Stimulated activated naive B cell treated with anti-CD40 and anti-IgM and Interleukin-4, amounts not matched to agents 10 μg/mL and 1 μg/mL and 100 μg/mL, for 72 hours (primary cell): ENCODE results near the gene PTPN21.

Experiments
- ATAC-seq, 2 donors: fragments of 150-1000 bp; cut with Tn5 transposase; replicated peaks; 2 replicates each; pipeline ENCODE4 v1.10.0; 2021; ENCODE audit warnings: moderate library complexity in 1 of 2
- DNase-seq: peaks from one replicate; pipeline ENCODE4 v3.0.0; 2021
- H3K27ac Mint-ChIP-seq: one replicate; pipeline ENCODE4 v1.8.0; 2022; ENCODE audit warnings: mild to moderate bottlenecking, mixed read lengths
- H3K27me3 Mint-ChIP-seq, 2 donors: one replicate each; pipeline ENCODE4 v1.8.0; 2022; ENCODE audit warnings: mixed read lengths in 2 of 2
- H3K36me3 Mint-ChIP-seq, 2 donors: one replicate each; pipeline ENCODE4 v1.8.0; 2022; ENCODE audit warnings: mixed read lengths in 2 of 2, mild to moderate bottlenecking in 1 of 2
- H3K4me1 Mint-ChIP-seq, 2 donors: one replicate each; pipeline ENCODE4 v1.8.0; 2022; ENCODE audit warnings: mixed read lengths in 2 of 2, mild to moderate bottlenecking in 1 of 2
- H3K4me3 Mint-ChIP-seq, 2 donors: one replicate each; pipeline ENCODE4 v1.8.0; 2022; ENCODE audit warnings: mild to moderate bottlenecking in 2 of 2, mixed read lengths in 2 of 2, moderate library complexity in 1 of 2
- H3K9me3 Mint-ChIP-seq, 2 donors: one replicate each; pipeline ENCODE4 v1.8.0; 2022; ENCODE audit warnings: mixed read lengths in 2 of 2, mild to moderate bottlenecking in 1 of 2

PTPN21 gene

DNA sequence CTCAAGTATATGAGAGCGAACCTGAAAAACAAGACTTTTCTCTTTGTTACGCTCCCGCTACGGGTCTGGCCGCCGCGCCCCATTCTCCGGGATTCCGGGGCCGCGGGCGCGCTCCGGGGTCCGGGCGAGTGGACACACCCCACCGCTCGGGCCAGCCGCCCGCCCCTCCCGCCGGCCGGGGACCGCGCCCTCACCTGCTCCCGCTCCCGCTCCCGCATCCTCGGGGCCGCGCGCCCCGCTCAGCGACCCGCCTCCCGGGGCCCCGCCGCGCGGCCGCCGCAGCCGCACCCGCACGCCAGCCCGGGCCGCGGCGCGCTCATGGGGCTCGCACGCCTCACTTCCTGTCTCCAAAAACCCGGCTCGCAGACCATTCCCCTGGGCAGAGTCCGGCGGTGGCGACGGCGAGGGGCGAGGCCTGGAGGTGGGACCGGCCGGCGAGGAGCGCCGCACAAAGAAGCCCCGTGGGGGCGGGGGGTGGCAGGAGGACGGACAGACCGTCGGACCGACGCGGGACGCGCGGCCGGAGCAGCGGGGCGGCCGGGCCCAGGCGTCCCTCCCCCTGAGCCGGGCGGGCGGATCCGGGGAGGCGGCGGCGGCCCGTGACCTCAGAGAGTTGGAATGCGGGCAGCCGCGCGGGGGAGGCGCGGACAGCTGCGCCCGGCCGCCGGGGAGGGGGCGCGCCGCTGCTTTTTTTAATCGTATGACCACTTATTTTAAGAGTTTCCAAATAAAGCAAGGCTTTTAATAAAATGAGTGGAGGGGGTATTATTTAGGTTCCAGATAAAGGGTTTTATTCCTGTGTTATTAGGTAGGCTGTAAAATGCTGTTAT is at the start of gene PTPN21:
TSS of gene PTPN21 (minus strand) at position 551 of the 830 bp plus-strand sequence. CDS start 4,590 bp downstream, outside the sequence.
- peak; percentile 32 to 48 for ATAC-seq
- no peaks in the 10 kb centered on the region for H3K9me3 Mint-ChIP-seq
- peak within 1 kb of the TSS; percentile 85 for H3K27ac Mint-ChIP-seq
- peak within 1 kb of the TSS; percentile 81 to 83 for H3K4me3 Mint-ChIP-seq
- DNase-seq = no peak
- H3K36me3 Mint-ChIP-seq = no peaks in the 10 kb centered on the region
- H3K27me3 Mint-ChIP-seq = peaks cover 37 to 68% of the 10 kb centered on the region in 2 donors
- H3K4me1 Mint-ChIP-seq = peaks cover 10 to 20% of the 10 kb centered on the region in 2 donors

DNA sequence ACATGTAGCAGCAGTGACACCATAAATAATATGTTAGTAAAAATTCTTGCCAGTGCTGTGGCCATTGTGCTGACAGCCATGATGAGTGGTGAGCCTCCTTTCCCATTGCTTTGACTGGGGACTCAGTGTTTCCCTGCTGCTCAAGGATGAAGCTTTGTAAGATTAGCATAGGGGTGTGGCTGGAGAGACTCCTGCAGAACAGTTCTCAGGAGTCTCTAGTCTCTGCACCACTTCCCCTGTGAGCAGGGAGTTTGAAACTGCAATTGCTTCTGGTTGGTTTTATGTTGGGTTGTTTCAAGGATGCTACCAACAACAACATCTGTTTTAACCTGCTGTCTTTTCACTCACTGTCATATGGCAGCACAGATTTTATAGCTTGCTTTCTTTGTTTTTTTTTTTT is 49.4 kb upstream of the PTPN21 start:
- H3K4me1 Mint-ChIP-seq = peaks cover 13 to 21% of the 10 kb centered on the region in 2 donors
- no peak for DNase-seq
- H3K9me3 Mint-ChIP-seq = peaks cover 0 to 2% of the 10 kb centered on the region in 2 donors
- peak overlapping the region; percentile 25 for H3K27ac Mint-ChIP-seq
- ATAC-seq = no peak
- peaks cover 63 to 74% of the 10 kb centered on the region in 2 donors for H3K36me3 Mint-ChIP-seq
- H3K27me3 Mint-ChIP-seq = no peaks in the 10 kb centered on the region
- H3K4me3 Mint-ChIP-seq = no peak overlapping the region

GRCh38 chr14:88599761-88600439 is 45.1 kb upstream of the PTPN21 start:
- H3K4me1 Mint-ChIP-seq = peaks cover 35 to 58% of the 10 kb centered on the region in 2 donors
- DNase-seq (peak; percentile 69), ATAC-seq (peak; percentile 91 to 92)
- no peaks in the 10 kb centered on the region for H3K27me3 Mint-ChIP-seq
- peak overlapping the region; percentile 97 for H3K27ac Mint-ChIP-seq
- peak overlapping the region; percentile 82 to 83 for H3K4me3 Mint-ChIP-seq
- H3K36me3 Mint-ChIP-seq = peaks cover 65 to 69% of the 10 kb centered on the region in 2 donors
- peaks cover 0 to 2% of the 10 kb centered on the region in 2 donors for H3K9me3 Mint-ChIP-seq

GRCh38 chr14:88599326-88599725 is 44.5 kb upstream of the PTPN21 start:
- DNase-seq = no peak
- no peaks in the 10 kb centered on the region for H3K27me3 Mint-ChIP-seq
- peak overlapping the region; percentile 97 for H3K27ac Mint-ChIP-seq
- peaks cover 35 to 58% of the 10 kb centered on the region in 2 donors for H3K4me1 Mint-ChIP-seq
- peaks cover 61 to 65% of the 10 kb centered on the region in 2 donors for H3K36me3 Mint-ChIP-seq
- peaks cover 0 to 2% of the 10 kb centered on the region in 2 donors for H3K9me3 Mint-ChIP-seq
- H3K4me3 Mint-ChIP-seq = peak overlapping the region; percentile 82 to 83
- peak; percentile 18 to 19 for ATAC-seq

DNA sequence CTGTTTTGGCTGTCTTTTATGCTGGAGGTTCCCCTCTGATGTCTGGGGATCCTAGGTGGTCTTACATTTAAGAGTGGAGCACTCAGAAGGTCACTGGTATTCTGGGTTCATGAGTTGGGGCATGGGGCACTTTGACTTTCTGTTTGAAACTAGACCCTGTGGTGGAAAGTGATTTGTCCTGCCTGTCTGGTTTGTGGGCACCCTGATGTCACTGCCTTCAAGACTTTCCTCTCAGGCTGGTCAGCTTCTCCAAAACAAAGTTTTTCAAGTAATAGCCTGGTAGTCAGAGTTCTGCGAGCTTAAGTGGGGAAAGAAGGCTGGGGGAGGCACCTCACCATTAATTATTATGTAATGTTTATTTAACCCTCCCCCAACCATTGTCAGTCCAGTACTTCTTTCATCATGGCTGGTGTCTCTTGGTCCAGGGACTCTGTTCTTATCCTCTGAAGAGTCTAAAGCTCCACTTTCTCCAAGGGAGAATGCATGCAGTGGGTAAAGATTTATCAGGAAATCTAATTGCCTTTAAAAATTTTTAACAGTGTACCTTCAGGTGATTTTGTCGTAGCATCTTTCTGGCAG is 43.4 kb upstream of the PTPN21 start:
- ATAC-seq (peak; percentile 29 to 40), DNase-seq (peak; percentile 17)
- peaks cover 35 to 58% of the 10 kb centered on the region in 2 donors for H3K4me1 Mint-ChIP-seq
- H3K27ac Mint-ChIP-seq = peak overlapping the region; percentile 53
- H3K27me3 Mint-ChIP-seq = no peaks in the 10 kb centered on the region
- peak overlapping the region; percentile 11 to 54 for H3K4me3 Mint-ChIP-seq
- peaks cover 54 to 59% of the 10 kb centered on the region in 2 donors for H3K36me3 Mint-ChIP-seq
- H3K9me3 Mint-ChIP-seq = peaks cover 0 to 2% of the 10 kb centered on the region in 2 donors

DNA sequence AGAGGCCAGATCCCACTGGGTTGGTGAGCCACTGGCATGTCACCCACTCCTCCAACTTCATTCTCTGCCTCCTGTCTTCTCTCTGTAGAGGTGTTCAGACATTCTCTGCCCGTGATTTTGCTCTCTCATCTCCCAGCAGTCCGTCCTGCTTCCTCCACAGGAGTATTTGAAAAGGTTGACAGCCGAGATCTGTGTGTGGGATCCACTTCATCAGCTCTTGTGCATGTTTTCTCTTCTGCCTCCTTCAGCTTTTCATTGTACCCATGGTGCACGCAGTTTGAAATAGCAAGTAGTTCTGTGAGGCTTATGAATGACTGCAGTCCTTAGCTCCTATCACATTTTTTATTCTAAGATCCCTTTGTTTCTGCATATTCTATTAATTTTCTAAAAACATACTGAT is 42.8 kb upstream of the PTPN21 start:
- Mint-ChIP-seq H3K4me1 (peaks cover 35 to 58% of the 10 kb centered on the region in 2 donors), H3K36me3 (peaks cover 49 to 54% of the 10 kb centered on the region in 2 donors), H3K27ac (peak overlapping the region; percentile 53), H3K27me3 (no peaks in the 10 kb centered on the region), H3K9me3 (peaks cover 0 to 2% of the 10 kb centered on the region in 2 donors), H3K4me3 (peak overlapping the region in 1 of 2 donors; percentile 54)
- ATAC-seq (no peak), DNase-seq (no peak)

DNA sequence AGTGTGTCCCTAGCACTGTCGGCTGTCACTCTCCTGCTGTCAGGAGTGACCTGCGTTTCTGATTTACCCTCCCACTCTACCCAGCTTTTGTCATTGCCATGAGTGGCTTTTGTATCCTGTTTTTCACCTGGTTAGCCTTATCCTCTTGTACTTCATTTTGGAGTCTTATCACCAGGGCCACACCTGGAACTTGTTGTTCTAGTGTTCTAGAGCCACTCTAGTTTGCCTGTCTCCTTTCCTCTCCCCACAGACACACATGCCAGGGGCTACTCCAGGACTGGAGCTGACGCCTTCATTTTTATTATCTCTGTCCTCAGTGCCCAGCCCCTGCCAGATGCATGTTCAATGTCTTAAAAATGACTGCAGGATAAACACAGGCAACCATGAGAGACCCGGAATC is 42.2 kb upstream of the PTPN21 start:
- DNase-seq = no peak
- Mint-ChIP-seq H3K9me3 (peaks cover 0 to 2% of the 10 kb centered on the region in 2 donors), H3K36me3 (peaks cover 45 to 49% of the 10 kb centered on the region in 2 donors), H3K4me1 (peaks cover 34 to 58% of the 10 kb centered on the region in 2 donors), H3K27ac (peak overlapping the region; percentile 53), H3K4me3 (no peak overlapping the region), H3K27me3 (no peaks in the 10 kb centered on the region)
- ATAC-seq = no peak

GRCh38 chr14:88592031-88592430 is 37.2 kb upstream of the PTPN21 start:
- Mint-ChIP-seq H3K4me3 (no peak overlapping the region), H3K4me1 (peaks cover 11 to 25% of the 10 kb centered on the region in 2 donors), H3K27me3 (no peaks in the 10 kb centered on the region), H3K36me3 (peaks cover 41 to 49% of the 10 kb centered on the region in 2 donors), H3K27ac (no peak overlapping the region), H3K9me3 (no peaks in the 10 kb centered on the region)
- ATAC-seq (no peak), DNase-seq (no peak)

- H3K27me3 Mint-ChIP-seq = no peaks in the 10 kb centered on the region
- H3K27ac Mint-ChIP-seq = no peak overlapping the region
- no peaks in the 10 kb centered on the region for H3K9me3 Mint-ChIP-seq
- H3K4me3 Mint-ChIP-seq = no peak overlapping the region
- DNase-seq = no peak
- ATAC-seq = no peak
- peaks cover 4 to 13% of the 10 kb centered on the region in 2 donors for H3K4me1 Mint-ChIP-seq
- H3K36me3 Mint-ChIP-seq = peaks cover 41 to 55% of the 10 kb centered on the region in 2 donors
Observed at GRCh38 chr14:88590173-88590572, 35.4 kb upstream of the PTPN21 start.

GRCh38 chr14:88588081-88588480 is 33.3 kb upstream of the PTPN21 start:
- H3K4me1 Mint-ChIP-seq = peaks cover 1 to 9% of the 10 kb centered on the region in 2 donors
- no peak for ATAC-seq
- peaks cover 45 to 62% of the 10 kb centered on the region in 2 donors for H3K36me3 Mint-ChIP-seq
- H3K9me3 Mint-ChIP-seq = no peaks in the 10 kb centered on the region
- H3K27me3 Mint-ChIP-seq = no peaks in the 10 kb centered on the region
- H3K4me3 Mint-ChIP-seq = no peak overlapping the region
- no peak for DNase-seq
- no peak overlapping the region for H3K27ac Mint-ChIP-seq

DNA sequence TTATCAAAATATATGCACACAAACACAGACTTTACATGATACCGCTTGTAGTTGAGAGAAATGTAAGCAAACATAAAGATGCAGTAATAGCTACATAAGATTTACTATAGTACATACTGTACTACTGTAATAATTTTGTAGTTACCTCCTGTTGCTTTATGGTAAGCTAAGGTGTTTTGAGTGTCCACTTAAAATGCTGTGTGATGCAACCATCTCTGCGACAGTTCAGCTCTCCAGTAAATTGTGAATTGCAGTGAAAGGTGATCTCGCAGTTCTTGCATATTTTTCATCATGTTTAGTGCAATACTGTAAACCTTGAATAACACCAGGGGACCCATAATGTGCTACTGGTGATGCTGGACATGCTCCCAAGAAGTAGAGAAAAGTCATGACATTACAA is 29.6 kb upstream of the PTPN21 start:
- Mint-ChIP-seq H3K36me3 (peaks cover 48 to 66% of the 10 kb centered on the region in 2 donors), H3K27me3 (no peaks in the 10 kb centered on the region), H3K9me3 (no peaks in the 10 kb centered on the region), H3K4me1 (peaks cover 0 to 9% of the 10 kb centered on the region in 2 donors), H3K4me3 (no peak overlapping the region), H3K27ac (no peak overlapping the region)
- DNase-seq (no peak), ATAC-seq (no peak)

DNA sequence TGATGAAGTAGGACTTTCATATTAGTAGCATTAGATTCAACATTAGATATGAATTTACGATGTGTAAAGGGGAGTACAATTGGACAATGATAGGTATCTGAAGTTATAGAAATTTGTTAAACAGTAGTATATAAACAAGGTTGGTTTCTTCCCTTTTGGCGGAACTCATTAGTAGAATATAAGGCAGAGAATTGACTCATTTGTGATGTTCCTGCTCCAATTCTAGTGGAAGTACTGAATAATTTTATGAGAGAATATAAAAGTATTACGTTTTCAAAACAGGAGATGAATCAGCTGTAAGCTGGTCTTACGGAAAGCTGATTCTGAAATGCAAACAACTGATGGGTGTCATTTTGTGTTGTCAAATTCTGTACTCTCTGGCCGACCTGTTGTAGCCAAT is 21.4 kb upstream of the PTPN21 start:
- Mint-ChIP-seq H3K36me3 (peaks cover 48 to 57% of the 10 kb centered on the region in 2 donors), H3K27ac (no peak overlapping the region), H3K9me3 (no peaks in the 10 kb centered on the region), H3K27me3 (no peaks in the 10 kb centered on the region), H3K4me1 (no peaks in the 10 kb centered on the region), H3K4me3 (no peak overlapping the region)
- ATAC-seq = no peak
- DNase-seq = no peak

GRCh38 chr14:88572117-88572516 is 17.3 kb upstream of the PTPN21 start:
- H3K27me3 Mint-ChIP-seq = no peaks in the 10 kb centered on the region
- H3K4me1 Mint-ChIP-seq = no peaks in the 10 kb centered on the region
- H3K27ac Mint-ChIP-seq = no peak overlapping the region
- peaks cover 4 to 5% of the 10 kb centered on the region in 2 donors for H3K9me3 Mint-ChIP-seq
- ATAC-seq (no peak), DNase-seq (no peak)
- no peak overlapping the region for H3K4me3 Mint-ChIP-seq
- peaks cover 34 to 66% of the 10 kb centered on the region in 2 donors for H3K36me3 Mint-ChIP-seq

DNA sequence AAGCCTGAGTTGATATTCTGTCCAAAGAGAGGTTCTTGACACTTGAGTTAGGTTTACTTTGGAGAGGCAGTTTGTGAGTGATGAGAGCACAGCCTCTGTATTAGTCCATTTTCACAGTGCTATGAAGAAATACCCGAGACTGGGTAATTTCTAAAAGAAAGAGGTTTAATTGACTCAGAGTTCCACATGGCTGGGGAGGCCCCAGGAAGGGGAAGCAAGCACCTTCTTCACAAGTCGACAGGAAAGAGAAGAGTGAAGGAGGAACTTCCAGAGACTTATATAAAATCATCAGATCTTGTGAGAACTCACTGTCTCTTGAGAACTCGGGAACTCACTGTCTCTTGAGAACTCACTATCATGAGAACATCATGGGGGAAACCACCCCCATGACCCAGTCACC is 13.4 kb upstream of the PTPN21 start:
- H3K27me3 Mint-ChIP-seq = no peaks in the 10 kb centered on the region
- peaks cover 4 to 5% of the 10 kb centered on the region in 2 donors for H3K9me3 Mint-ChIP-seq
- no peak overlapping the region for H3K27ac Mint-ChIP-seq
- H3K36me3 Mint-ChIP-seq = peaks cover 24 to 47% of the 10 kb centered on the region in 2 donors
- DNase-seq = no peak
- no peak overlapping the region for H3K4me3 Mint-ChIP-seq
- H3K4me1 Mint-ChIP-seq = peaks cover 5 to 13% of the 10 kb centered on the region in 2 donors
- ATAC-seq = no peak
